ENCODE results near the gene PPP2R1B.

DNA sequence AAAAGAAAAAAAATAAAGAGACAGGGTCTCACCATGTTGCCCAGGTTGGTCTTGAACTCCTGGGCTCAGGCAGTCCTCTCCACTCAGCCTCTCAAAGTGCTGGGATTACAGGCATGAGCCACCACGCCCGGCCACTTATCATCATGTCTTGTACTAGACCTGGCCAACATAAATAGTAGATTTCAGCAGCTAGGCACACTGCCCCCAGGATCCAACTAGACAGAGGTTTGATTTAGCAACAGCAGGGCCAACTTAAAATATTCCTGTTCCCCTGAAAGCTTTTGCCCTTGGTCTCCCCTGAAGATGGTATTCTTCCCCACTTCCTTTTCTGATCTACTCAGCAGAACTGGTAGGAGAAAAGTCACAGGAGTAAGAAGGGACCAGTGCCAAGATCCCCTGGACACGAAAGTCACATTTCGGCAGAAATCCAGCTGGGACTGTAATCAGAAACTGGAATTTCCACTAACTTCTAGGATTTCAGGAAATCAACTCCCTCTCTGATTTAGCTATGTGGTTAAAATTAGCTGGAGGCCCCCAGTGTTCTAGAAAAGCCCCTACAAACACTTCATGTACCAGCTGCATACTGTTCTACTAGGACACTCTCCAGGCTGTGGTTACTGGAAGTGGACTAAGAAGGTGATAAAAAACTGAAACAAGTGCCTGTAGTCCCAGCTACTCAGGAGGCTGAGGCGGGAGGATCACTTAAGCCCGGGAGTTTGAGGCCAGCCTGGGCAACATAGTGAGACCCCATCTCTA, 8.9 kb upstream of the PPP2R1B start:
- no peak for TF ChIP-seq POLR2A (IDR thresholded peaks at IDR 0.05)
- TF ChIP-seq, protein P1, sequence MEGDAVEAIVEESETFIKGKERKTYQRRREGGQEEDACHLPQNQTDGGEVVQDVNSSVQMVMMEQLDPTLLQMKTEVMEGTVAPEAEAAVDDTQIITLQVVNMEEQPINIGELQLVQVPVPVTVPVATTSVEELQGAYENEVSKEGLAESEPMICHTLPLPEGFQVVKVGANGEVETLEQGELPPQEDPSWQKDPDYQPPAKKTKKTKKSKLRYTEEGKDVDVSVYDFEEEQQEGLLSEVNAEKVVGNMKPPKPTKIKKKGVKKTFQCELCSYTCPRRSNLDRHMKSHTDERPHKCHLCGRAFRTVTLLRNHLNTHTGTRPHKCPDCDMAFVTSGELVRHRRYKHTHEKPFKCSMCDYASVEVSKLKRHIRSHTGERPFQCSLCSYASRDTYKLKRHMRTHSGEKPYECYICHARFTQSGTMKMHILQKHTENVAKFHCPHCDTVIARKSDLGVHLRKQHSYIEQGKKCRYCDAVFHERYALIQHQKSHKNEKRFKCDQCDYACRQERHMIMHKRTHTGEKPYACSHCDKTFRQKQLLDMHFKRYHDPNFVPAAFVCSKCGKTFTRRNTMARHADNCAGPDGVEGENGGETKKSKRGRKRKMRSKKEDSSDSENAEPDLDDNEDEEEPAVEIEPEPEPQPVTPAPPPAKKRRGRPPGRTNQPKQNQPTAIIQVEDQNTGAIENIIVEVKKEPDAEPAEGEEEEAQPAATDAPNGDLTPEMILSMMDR (IDR thresholded peaks at IDR 0.05): no peak

All from prostate gland (tissue), 2 donors.